Measurements from ENCODE around the gene PCDHB3.

DNA sequence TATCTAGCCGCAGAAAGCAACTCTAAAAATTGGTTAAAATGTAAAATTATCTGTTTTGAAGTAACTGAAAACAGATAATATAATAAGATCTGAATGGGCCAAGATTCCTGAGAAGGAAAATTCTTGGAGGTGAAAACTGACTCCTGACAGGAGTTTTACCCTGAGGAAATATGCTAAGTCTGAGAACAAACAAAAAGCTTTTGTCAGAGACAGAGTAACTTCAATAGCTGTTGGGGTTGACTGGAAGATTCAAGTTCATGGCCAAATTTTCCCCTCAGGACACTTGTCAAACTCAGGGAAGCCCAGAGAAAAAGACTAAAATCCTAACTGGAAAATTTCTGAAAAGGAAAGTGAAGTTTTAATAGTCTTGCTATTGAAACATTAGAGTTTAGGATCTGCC, 27.0 kb downstream of the PCDHB3 start:
- TF ChIP-seq, protein P1, sequence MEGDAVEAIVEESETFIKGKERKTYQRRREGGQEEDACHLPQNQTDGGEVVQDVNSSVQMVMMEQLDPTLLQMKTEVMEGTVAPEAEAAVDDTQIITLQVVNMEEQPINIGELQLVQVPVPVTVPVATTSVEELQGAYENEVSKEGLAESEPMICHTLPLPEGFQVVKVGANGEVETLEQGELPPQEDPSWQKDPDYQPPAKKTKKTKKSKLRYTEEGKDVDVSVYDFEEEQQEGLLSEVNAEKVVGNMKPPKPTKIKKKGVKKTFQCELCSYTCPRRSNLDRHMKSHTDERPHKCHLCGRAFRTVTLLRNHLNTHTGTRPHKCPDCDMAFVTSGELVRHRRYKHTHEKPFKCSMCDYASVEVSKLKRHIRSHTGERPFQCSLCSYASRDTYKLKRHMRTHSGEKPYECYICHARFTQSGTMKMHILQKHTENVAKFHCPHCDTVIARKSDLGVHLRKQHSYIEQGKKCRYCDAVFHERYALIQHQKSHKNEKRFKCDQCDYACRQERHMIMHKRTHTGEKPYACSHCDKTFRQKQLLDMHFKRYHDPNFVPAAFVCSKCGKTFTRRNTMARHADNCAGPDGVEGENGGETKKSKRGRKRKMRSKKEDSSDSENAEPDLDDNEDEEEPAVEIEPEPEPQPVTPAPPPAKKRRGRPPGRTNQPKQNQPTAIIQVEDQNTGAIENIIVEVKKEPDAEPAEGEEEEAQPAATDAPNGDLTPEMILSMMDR (IDR thresholded peaks at IDR 0.05), result no peak
- no peak for TF ChIP-seq POLR2A (IDR thresholded peaks at IDR 0.05)
- no peak for TF ChIP-seq EP300 (IDR thresholded peaks at IDR 0.05)

Measured in tibial nerve (tissue), 4 donors.